PC-9 (cell line): ENCODE data around the gene SLC48A1.

Experiments
- EZH2 ChIP-seq: fragments of 200-600 bp; sonication (generic); IDR thresholded peaks from 2 replicates; pipeline ENCODE4 v1.8.0; 2017; ENCODE audit warnings: antibody characterized with exemption, low read depth
- TF ChIP-seq, protein P1 (sequence below): fragments of 200-600 bp; sonication (generic); conservative IDR thresholded peaks from 2 replicates; pipeline ENCODE4 v1.6.1; 2017; ENCODE audit warnings: mixed run types, antibody characterized with exemption, mild to moderate bottlenecking, moderate library complexity

DNA sequence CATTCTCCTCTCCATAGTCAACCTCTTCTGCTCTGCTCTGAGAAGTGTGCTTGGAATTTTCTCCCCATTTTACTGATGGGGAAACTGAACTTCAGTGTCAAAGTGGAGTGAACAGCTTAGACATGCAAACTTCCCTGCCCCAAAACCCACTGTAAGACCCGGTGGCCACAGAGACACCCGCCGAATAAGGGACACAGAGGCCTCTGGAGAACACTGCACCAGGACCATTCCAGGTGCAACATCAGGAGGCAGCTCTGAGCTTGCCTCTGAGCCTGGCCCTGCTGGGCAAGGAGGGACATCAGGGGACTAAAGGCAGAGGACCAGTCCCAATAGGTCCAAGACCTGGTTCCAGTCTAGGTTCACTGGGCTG is 45.0 kb downstream of the SLC48A1 start:
- TF ChIP-seq, protein P1, sequence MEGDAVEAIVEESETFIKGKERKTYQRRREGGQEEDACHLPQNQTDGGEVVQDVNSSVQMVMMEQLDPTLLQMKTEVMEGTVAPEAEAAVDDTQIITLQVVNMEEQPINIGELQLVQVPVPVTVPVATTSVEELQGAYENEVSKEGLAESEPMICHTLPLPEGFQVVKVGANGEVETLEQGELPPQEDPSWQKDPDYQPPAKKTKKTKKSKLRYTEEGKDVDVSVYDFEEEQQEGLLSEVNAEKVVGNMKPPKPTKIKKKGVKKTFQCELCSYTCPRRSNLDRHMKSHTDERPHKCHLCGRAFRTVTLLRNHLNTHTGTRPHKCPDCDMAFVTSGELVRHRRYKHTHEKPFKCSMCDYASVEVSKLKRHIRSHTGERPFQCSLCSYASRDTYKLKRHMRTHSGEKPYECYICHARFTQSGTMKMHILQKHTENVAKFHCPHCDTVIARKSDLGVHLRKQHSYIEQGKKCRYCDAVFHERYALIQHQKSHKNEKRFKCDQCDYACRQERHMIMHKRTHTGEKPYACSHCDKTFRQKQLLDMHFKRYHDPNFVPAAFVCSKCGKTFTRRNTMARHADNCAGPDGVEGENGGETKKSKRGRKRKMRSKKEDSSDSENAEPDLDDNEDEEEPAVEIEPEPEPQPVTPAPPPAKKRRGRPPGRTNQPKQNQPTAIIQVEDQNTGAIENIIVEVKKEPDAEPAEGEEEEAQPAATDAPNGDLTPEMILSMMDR = no peak
- TF ChIP-seq EZH2 = no peak
